Stomach (tissue), 4 donors: ENCODE results near the gene EFCAB13.

Experiments used
- CTCF ChIP-seq, 7 experiments: fragments of 450-650 bp in 4 of 7; fragments of 200-600 bp in 3 of 7; sonication (generic) in 3 of 7; IDR thresholded peaks; one replicate each; pipeline ENCODE4 v1.5.1; 2016 to 2019; ENCODE audit warnings: antibody characterized with exemption in 7 of 7, control low read depth in 2 of 7, mild to moderate bottlenecking in 1 of 7
- POLR2A ChIP-seq, 4 donors: fragments of 450-650 bp; IDR thresholded peaks; one replicate each; pipeline ENCODE4 v1.6.1; 2016; ENCODE audit warnings: antibody characterized with exemption in 4 of 4, control low read depth in 2 of 4, mild to moderate bottlenecking in 1 of 4, moderate library complexity in 1 of 4
- POLR2AphosphoS5 ChIP-seq, 3 donors: sonication (generic); formaldehyde crosslinking; IDR thresholded peaks; one replicate each; pipeline ENCODE4 v1.6.1; 2016; ENCODE audit warnings: antibody characterized with exemption in 3 of 3

GRCh38 chr17:47376247-47376646 is 52.5 kb downstream of the EFCAB13 start:
- no peak for TF ChIP-seq POLR2A (IDR thresholded peaks at IDR 0.05)
- TF ChIP-seq CTCF (IDR thresholded peaks at IDR 0.05), result no peak
- no peak for TF ChIP-seq POLR2AphosphoS5 (IDR thresholded peaks at IDR 0.05)
